NCI-H748 (cell line): ENCODE results near the gene RCOR1.
A peak's percentile ranks its signal among the peaks of the same experiment; 100 is the strongest.

Experiments
- DNase-seq: peaks from one replicate; lab custom pipeline; 2025; ENCODE audit not compliant: unreplicated experiment; lab: John Stamatoyannopoulos, UW

Gene RCOR1

GRCh38 chr14:102668291-102668873 is 75.9 kb downstream of the RCOR1 start:
- DNase-seq: peak; percentile 88

- no peak for DNase-seq
Measured at GRCh38 chr14:102671410-102671809, 79.0 kb downstream of the RCOR1 start.

- no peak for DNase-seq
Measured at GRCh38 chr14:102672410-102672960, 80.0 kb downstream of the RCOR1 start.

- no peak for DNase-seq
Measured at GRCh38 chr14:102675396-102675795, 82.9 kb downstream of the RCOR1 start.

GRCh38 chr14:102678394-102678793 is 85.9 kb downstream of the RCOR1 start:
- DNase-seq: no peak

GRCh38 chr14:102683399-102684297 is 91.2 kb downstream of the RCOR1 start:
- no peak for DNase-seq

GRCh38 chr14:102684298-102684663 is 91.8 kb downstream of the RCOR1 start:
- DNase-seq: no peak

- DNase-seq: no peak
Measured at GRCh38 chr14:102686196-102686801, 93.8 kb downstream of the RCOR1 start.

GRCh38 chr14:102688290-102688689 is 95.8 kb downstream of the RCOR1 start:
- no peak for DNase-seq

- DNase-seq: peak; percentile 14
Measured at GRCh38 chr14:102690509-102691286, 98.2 kb downstream of the RCOR1 start.

GRCh38 chr14:102691763-102692162 is 99.3 kb downstream of the RCOR1 start:
- DNase-seq: peak; percentile 57

- DNase-seq: no peak
Measured at GRCh38 chr14:102692334-102692733, 99.9 kb downstream of the RCOR1 start.

- DNase-seq: peak; percentile 20
Measured at GRCh38 chr14:102693006-102693755, 100.7 kb downstream of the RCOR1 start.

- peak; percentile 76 for DNase-seq
Measured at GRCh38 chr14:102694530-102695166, 102.2 kb downstream of the RCOR1 start.

GRCh38 chr14:102695167-102695555 is 102.7 kb downstream of the RCOR1 start:
- DNase-seq: no peak

GRCh38 chr14:102696332-102696731 is 103.9 kb downstream of the RCOR1 start:
- DNase-seq: no peak

GRCh38 chr14:102696856-102697495 is 104.5 kb downstream of the RCOR1 start:
- peak; percentile 29 for DNase-seq

- no peak for DNase-seq
Measured at GRCh38 chr14:102697501-102697900, 105.1 kb downstream of the RCOR1 start.

- no peak for DNase-seq
Measured at GRCh38 chr14:102699416-102700110, 107.1 kb downstream of the RCOR1 start.
